ENCODE results near the gene SETD7. TPM values are rescaled to one million over a fixed set of nuclear protein-coding genes. Genes with fewer than 3 reads are reported as not detected.
A peak's percentile ranks its signal among the peaks of the same experiment; 100 is the strongest.

Gene SETD7
- total RNA-seq, 1 experiment from 2014 or later = 32.2 TPM

- Mint-ChIP-seq H3K9me3 (ENCODE audit: unreplicated experiment) (no peaks in the 10 kb centered on the region), H3K27ac (ENCODE audit: unreplicated experiment) (peak overlapping the region; percentile 98), H3K27me3 (ENCODE audit: insufficient read depth, unreplicated experiment) (no peaks in the 10 kb centered on the region), H3K4me1 (ENCODE audit: low read depth, unreplicated experiment) (peaks cover 18% of the 10 kb centered on the region), H3K4me3 (ENCODE audit: unreplicated experiment) (peak overlapping the region; percentile 100), H3K36me3 (ENCODE audit: insufficient read depth, unreplicated experiment) (peaks cover 20% of the 10 kb centered on the region)
- H3K9me3 ChIP-seq = no peaks in the 10 kb centered on the region
- H3K4me1 ChIP-seq = peaks cover 9% of the 10 kb centered on the region
- ChIA-PET CTCF (interaction anchor here (0.8 to 1.0 kb wide), 2 partner anchors 47 to 100 kb away, joined by 3 read pairs; no protein-coding TSS in a partner anchor), POLR2A (interaction anchor here (0.8 to 1.4 kb wide), 3 partner anchors 19 to 46 kb away, joined by 3 to 6 read pairs (median 4); no protein-coding TSS in a partner anchor)
- TSS peak; percentile 51 for BruUV-seq (replicated peaks)
- intact Hi-C loops (cut with micrococcal nuclease; ENCODE audit: unreplicated experiment) = loop anchor here (1.0 to 2.0 kb wide), 3 partner anchors 19 to 104 kb away; no protein-coding TSS in a partner anchor
- H3K36me3 ChIP-seq (ENCODE audit: control insufficient read depth, insufficient read depth, low read length) = no peaks in the 10 kb centered on the region
- H3K27me3 ChIP-seq (replicated peaks; ENCODE audit: control insufficient read depth, insufficient read depth, low read length) = no peaks in the 10 kb centered on the region; the same call in 1 of the 2 replicates
- peak overlapping the region; percentile 67 for H3K4me3 ChIP-seq (ENCODE audit: low read depth, low read length)
- TF ChIP-seq, protein P1, sequence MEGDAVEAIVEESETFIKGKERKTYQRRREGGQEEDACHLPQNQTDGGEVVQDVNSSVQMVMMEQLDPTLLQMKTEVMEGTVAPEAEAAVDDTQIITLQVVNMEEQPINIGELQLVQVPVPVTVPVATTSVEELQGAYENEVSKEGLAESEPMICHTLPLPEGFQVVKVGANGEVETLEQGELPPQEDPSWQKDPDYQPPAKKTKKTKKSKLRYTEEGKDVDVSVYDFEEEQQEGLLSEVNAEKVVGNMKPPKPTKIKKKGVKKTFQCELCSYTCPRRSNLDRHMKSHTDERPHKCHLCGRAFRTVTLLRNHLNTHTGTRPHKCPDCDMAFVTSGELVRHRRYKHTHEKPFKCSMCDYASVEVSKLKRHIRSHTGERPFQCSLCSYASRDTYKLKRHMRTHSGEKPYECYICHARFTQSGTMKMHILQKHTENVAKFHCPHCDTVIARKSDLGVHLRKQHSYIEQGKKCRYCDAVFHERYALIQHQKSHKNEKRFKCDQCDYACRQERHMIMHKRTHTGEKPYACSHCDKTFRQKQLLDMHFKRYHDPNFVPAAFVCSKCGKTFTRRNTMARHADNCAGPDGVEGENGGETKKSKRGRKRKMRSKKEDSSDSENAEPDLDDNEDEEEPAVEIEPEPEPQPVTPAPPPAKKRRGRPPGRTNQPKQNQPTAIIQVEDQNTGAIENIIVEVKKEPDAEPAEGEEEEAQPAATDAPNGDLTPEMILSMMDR (IDR thresholded peaks at IDR 0.05; ENCODE audit: insufficient read depth in 1 of 2, low read depth in 1 of 2, low read length in 1 of 2, severe bottlenecking in 1 of 2, unreplicated experiment in 1 of 2) = peak in 1 of 2 experiments; percentile 27
- DNase-seq = peak; percentile 50 to 57
These were observed 921 bp upstream of the SETD7 start for GRCh38 chr4:139556724-139557555.

- Histone ChIP-seq H3K9me3 (no peaks in the 10 kb centered on the region), H3K4me1 (peaks cover 9% of the 10 kb centered on the region), H3K36me3 (ENCODE audit: control insufficient read depth, insufficient read depth, low read length) (no peaks in the 10 kb centered on the region), H3K27me3 (replicated peaks; ENCODE audit: control insufficient read depth, insufficient read depth, low read length) (no peaks in the 10 kb centered on the region; the same call in 1 of the 2 replicates), H3K4me3 (ENCODE audit: low read depth, low read length) (peak overlapping the region; percentile 67)
- Mint-ChIP-seq H3K4me3 (ENCODE audit: unreplicated experiment) (peak overlapping the region; percentile 100), H3K27me3 (ENCODE audit: insufficient read depth, unreplicated experiment) (no peaks in the 10 kb centered on the region), H3K4me1 (ENCODE audit: low read depth, unreplicated experiment) (peaks cover 18% of the 10 kb centered on the region), H3K36me3 (ENCODE audit: insufficient read depth, unreplicated experiment) (peaks cover 20% of the 10 kb centered on the region), H3K27ac (ENCODE audit: unreplicated experiment) (peak overlapping the region; percentile 98), H3K9me3 (ENCODE audit: unreplicated experiment) (no peaks in the 10 kb centered on the region)
- ChIA-PET POLR2A (interaction anchor here (1.2 kb wide), 1 partner anchor 27 kb away, joined by 4 read pairs; no protein-coding TSS in a partner anchor), CTCF (interaction anchor here (0.8 kb wide), 1 partner anchor 48 kb away, joined by 3 read pairs; no protein-coding TSS in a partner anchor)
- no TSS peak for BruUV-seq (replicated peaks)
- DNase-seq = peak; percentile 48 to 63
- intact Hi-C loops (cut with micrococcal nuclease; ENCODE audit: unreplicated experiment) = loop anchor here (2.0 kb wide), 1 partner anchor 37 kb away; no protein-coding TSS in a partner anchor
- TF ChIP-seq, protein P1 (IDR thresholded peaks at IDR 0.05; ENCODE audit: insufficient read depth in 1 of 2, low read depth in 1 of 2, low read length in 1 of 2, severe bottlenecking in 1 of 2, unreplicated experiment in 1 of 2) = no peak
These were observed 331 bp downstream of the SETD7 start for GRCh38 chr4:139555705-139556070.

GRCh38 chr4:139554893-139555704, 920 bp downstream of the SETD7 start:
- ChIA-PET POLR2A (interaction anchor here (0.6 kb wide), 1 partner anchor 73 kb away, joined by 4 read pairs; no protein-coding TSS in a partner anchor), CTCF (no interaction called here)
- BruUV-seq (replicated peaks) = no TSS peak
- H3K27ac Mint-ChIP-seq (ENCODE audit: unreplicated experiment) = peak overlapping the region; percentile 98
- TF ChIP-seq, protein P1 (IDR thresholded peaks at IDR 0.05; ENCODE audit: insufficient read depth in 1 of 2, low read depth in 1 of 2, low read length in 1 of 2, severe bottlenecking in 1 of 2, unreplicated experiment in 1 of 2) = no peak
- no peaks in the 10 kb centered on the region for H3K9me3 Mint-ChIP-seq (ENCODE audit: unreplicated experiment)
- no peaks in the 10 kb centered on the region; the same call in 1 of the 2 replicates for H3K27me3 ChIP-seq (replicated peaks; ENCODE audit: control insufficient read depth, insufficient read depth, low read length)
- H3K9me3 ChIP-seq = no peaks in the 10 kb centered on the region
- H3K36me3 ChIP-seq (ENCODE audit: control insufficient read depth, insufficient read depth, low read length) = no peaks in the 10 kb centered on the region
- peak; percentile 89 for DNase-seq
- H3K4me3 ChIP-seq (ENCODE audit: low read depth, low read length) = peak overlapping the region; percentile 67
- H3K27me3 Mint-ChIP-seq (ENCODE audit: insufficient read depth, unreplicated experiment) = no peaks in the 10 kb centered on the region
- intact Hi-C loops (cut with micrococcal nuclease; ENCODE audit: unreplicated experiment) = no loop called here
- H3K4me3 Mint-ChIP-seq (ENCODE audit: unreplicated experiment) = peak overlapping the region; percentile 100
- peaks cover 9% of the 10 kb centered on the region for H3K4me1 ChIP-seq
- H3K4me1 Mint-ChIP-seq (ENCODE audit: low read depth, unreplicated experiment) = peaks cover 18% of the 10 kb centered on the region
- peaks cover 20% of the 10 kb centered on the region for H3K36me3 Mint-ChIP-seq (ENCODE audit: insufficient read depth, unreplicated experiment)
